Measurements from ENCODE around the gene FAM240A.

The FAM240A gene

DNA sequence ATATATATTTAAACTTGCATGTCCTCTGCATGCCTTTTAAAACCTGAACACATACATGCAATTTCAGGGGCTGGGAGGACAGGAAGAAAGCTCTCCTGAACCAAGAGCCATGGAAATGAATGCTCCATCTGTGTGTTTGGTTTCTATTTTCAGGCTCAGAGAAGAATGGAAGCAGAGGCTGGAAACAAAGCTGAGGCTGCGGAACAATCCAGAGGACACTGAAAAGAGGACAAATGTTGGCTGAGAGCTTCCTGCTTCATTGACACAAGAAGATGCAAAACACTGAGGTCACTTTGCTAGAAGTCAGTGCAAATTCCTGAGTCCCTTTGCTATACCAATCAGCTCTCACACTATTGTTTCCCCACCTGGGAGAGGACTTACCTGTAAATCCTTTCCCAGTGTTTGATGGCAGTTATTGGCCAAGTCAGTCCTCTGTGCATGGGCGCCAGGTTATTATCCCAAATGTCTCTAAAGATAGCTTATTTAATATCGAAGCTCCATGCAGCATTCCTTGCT is 12.7 kb downstream of the FAM240A start:
- in situ Hi-C loops (cut with MboI; ENCODE audit: low sequenced_read_pairs, unreplicated experiment): no loop called here
- no peak for DNase-seq (ENCODE audit: low spot score)
- TF ChIP-seq, protein P1, sequence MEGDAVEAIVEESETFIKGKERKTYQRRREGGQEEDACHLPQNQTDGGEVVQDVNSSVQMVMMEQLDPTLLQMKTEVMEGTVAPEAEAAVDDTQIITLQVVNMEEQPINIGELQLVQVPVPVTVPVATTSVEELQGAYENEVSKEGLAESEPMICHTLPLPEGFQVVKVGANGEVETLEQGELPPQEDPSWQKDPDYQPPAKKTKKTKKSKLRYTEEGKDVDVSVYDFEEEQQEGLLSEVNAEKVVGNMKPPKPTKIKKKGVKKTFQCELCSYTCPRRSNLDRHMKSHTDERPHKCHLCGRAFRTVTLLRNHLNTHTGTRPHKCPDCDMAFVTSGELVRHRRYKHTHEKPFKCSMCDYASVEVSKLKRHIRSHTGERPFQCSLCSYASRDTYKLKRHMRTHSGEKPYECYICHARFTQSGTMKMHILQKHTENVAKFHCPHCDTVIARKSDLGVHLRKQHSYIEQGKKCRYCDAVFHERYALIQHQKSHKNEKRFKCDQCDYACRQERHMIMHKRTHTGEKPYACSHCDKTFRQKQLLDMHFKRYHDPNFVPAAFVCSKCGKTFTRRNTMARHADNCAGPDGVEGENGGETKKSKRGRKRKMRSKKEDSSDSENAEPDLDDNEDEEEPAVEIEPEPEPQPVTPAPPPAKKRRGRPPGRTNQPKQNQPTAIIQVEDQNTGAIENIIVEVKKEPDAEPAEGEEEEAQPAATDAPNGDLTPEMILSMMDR (IDR thresholded peaks at IDR 0.05; ENCODE audit: borderline replicate concordance, control extremely low read depth, extremely low read depth, insufficient read depth, missing control alignments): no peak

DNA sequence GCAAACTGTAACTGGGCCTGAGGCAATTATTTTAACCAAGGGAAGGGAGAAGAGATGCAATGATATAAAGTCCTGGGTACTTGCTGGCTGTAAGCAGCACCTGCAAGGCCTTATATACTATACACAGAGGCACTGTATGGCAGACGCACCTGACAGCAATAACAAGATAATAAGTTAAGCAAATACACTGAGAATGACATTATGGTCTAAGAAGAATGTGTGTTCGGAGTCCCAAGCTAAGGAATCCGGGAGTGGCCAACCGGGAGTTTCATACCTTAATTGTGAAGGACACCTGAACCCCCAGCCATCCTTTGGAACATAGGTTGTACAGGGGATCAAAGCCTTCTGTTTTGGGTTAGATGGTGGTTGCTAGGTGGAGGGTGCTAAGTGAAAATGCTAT is 13.7 kb downstream of the FAM240A start:
- in situ Hi-C loops (cut with MboI; ENCODE audit: low sequenced_read_pairs, unreplicated experiment): no loop called here
- DNase-seq (ENCODE audit: low spot score): no peak

DNA sequence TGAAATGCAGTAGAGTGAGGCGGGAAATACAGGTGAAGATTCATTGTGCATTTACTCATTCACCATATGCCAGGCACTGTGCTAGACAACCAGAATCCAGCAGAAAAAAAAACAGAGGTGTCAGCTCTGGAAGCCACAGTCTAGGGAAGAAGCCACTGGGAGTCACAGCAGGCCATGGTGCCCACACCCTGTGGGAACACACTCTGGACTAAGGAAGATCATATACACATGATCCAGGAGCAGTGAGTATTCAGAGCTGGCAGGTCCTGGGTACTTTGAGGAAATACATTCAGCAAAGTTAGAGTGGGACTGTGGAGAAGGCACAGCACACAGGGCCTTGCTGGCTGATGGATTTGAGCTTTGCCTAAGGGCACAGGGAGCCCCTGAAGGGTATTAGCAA is 14.8 kb downstream of the FAM240A start:
- TF ChIP-seq, protein P1 (IDR thresholded peaks at IDR 0.05; ENCODE audit: borderline replicate concordance, control extremely low read depth, extremely low read depth, insufficient read depth, missing control alignments): no peak
- no peak for DNase-seq (ENCODE audit: low spot score)
- in situ Hi-C loops (cut with MboI; ENCODE audit: low sequenced_read_pairs, unreplicated experiment): no loop called here

More for the DNA sequence above, 13.7 kb downstream of the FAM240A start:
- TF ChIP-seq, protein P1 (IDR thresholded peaks at IDR 0.05; ENCODE audit: borderline replicate concordance, control extremely low read depth, extremely low read depth, insufficient read depth, missing control alignments): no peak

DNA sequence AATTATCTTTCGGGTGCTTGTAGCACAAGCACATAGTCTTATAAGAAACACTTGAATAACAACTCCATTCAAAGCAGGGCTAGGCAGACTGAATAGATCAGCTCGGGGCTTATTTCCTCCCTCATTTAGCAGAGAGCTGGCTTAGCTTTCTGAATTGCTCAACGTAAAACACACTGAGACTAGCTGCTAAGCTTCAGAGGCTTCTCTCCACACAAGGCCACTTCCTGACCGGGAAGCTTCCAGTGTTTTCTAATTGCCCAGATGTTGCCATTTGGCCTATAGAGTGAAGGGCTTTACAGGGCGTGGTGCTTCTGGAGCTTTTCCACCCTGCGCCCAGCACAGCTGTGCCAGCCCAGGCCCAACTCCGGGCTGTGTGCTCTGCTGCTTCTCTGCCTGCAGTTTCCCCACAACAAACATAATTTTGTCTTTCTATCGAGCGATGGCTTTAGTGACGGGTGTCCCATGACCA is 16.6 kb downstream of the FAM240A start:
- TF ChIP-seq, protein P1 (IDR thresholded peaks at IDR 0.05; ENCODE audit: borderline replicate concordance, control extremely low read depth, extremely low read depth, insufficient read depth, missing control alignments): no peak
- in situ Hi-C loops (cut with MboI; ENCODE audit: low sequenced_read_pairs, unreplicated experiment): no loop called here
- DNase-seq (ENCODE audit: low spot score): no peak

DNA sequence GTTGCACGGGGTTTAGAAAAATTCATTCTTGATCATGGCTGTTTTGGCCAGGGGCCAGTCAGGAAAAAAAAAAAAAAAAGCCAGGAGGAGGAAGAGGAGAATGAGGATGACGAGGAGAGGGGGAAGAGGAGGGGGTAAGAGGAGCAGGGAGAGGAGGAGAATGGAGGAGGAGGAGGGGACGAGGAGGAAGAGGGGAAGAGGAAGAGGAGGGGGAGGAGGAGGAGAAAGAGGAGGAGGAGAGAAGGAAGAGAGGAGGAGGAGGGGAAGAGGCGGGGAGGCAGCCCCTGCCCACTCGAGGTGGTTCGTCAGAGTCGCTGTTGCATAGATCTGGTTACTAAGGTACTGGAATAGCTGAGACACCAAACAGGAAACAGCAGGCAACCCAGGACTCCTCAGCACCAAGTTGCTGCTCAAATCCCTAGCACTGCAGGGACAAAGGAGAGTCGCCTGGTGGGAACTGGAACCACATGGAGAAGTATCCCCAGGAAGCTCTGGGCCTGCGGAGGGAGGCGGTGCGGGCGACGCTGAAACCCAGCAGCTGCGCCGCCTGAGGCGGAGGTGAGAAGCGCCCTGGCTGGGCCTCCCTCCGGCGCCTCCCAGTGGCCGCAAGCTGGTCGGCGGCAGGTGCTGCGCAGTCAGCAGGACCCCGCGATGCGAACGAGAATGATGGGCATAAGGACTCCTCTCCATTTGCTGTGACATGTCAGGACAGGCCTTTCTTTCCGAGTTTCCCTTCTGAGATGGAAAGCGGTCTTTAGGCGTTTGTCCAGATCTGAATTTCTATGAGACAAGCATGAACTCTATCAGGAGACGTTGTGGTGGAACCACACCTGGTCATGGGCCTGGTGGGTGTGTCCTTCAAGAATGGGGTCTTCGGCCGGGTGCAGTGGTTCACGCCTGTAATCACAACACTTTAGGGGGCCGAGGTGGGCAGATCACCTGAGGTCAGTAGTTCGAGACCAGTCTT is 17.5 kb downstream of the FAM240A start:
- TF ChIP-seq, protein P1 (IDR thresholded peaks at IDR 0.05; ENCODE audit: borderline replicate concordance, control extremely low read depth, extremely low read depth, insufficient read depth, missing control alignments): peak; percentile 99
- in situ Hi-C loops (cut with MboI; ENCODE audit: low sequenced_read_pairs, unreplicated experiment): loop anchor here (5.0 kb wide), 1 partner anchor 138 kb away; no protein-coding TSS in a partner anchor
- DNase-seq (ENCODE audit: low spot score): peak; percentile 89

DNA sequence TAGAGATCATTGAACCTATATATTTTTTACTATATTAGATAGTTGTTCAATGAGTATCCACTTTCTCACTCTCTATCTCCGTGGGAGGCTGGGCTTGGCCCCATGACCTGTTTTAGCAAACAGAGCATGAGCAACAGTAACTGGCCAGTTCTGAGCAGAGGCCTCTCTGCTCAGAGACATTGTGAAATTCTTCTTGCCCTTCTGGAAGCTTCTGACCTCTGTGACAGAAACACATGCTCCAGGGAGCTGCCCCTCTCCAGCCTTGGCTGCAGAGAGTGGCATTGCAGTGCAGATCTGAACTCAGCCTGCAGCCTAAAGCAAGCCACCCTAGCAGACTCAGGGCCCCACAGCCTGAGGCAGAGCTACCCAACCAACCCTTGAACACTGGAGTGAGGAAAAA is 20.5 kb downstream of the FAM240A start:
- TF ChIP-seq, protein P1 (IDR thresholded peaks at IDR 0.05; ENCODE audit: borderline replicate concordance, control extremely low read depth, extremely low read depth, insufficient read depth, missing control alignments): no peak
- in situ Hi-C loops (cut with MboI; ENCODE audit: low sequenced_read_pairs, unreplicated experiment): loop anchor here (5.0 kb wide), 1 partner anchor 140 kb away; no protein-coding TSS in a partner anchor
- no peak for DNase-seq (ENCODE audit: low spot score)

All from GM13976 (cell line).